NB4 (cell line): ENCODE data around the gene SMARCA2.

Experiments
- CTCF ChIP-seq: IDR thresholded peaks from one replicate; pipeline ENCODE4 v1.5.1; 2012; ENCODE audit warnings: low read depth, low read length
- POLR2A ChIP-seq: IDR thresholded peaks from 2 replicates; pipeline ENCODE4 v1.6.1; 2011; ENCODE audit warnings: mild to moderate bottlenecking; ENCODE audit not compliant: insufficient read length; ENCODE audit errors: extremely low read depth

DNA sequence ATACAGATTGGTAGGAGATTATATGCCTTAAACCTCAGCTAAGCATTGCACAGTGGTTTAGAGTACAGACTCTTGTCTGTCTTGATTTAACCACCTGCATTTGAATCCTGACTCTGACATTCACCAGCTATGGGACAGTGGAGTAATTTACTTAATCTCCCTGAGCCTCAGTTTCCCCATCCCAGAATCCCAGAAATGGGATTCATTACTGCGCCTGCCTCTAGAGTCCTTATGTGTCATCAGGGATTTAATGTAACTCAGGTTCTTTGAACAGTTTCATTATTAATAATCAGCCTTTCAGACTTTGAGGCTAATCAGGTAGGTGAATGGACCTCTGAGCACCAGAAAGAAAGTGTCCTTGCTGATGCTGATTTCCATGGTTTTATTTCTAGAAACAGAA is 149.1 kb downstream of the SMARCA2 start:
- no peak for TF ChIP-seq CTCF
- no peak for TF ChIP-seq POLR2A
